Uterus (tissue), 2 donors: Measurements from ENCODE around the gene VAV3.
A peak's percentile ranks its signal among the peaks of the same experiment; 100 is the strongest.

Experiments
- CTCF ChIP-seq, 4 experiments: fragments of 200-600 bp in 2 of 4; fragments of 450-650 bp in 2 of 4; sonication (generic) in 2 of 4; IDR thresholded peaks; one replicate each; pipeline ENCODE4 v1.5.1; 2016 to 2019; ENCODE audit warnings: antibody characterized with exemption in 4 of 4, mild to moderate bottlenecking in 2 of 4, moderate library complexity in 1 of 4
- POLR2A ChIP-seq, 2 donors: fragments of 450-650 bp; IDR thresholded peaks; one replicate each; pipeline ENCODE4 v1.6.1; 2016; ENCODE audit warnings: antibody characterized with exemption in 2 of 2, mild to moderate bottlenecking in 1 of 2, moderate library complexity in 1 of 2

GRCh38 chr1:107529511-107530149, 435.4 kb downstream of the VAV3 start:
- TF ChIP-seq CTCF (IDR thresholded peaks at IDR 0.05) (peak; percentile 53 to 60 (median 58)), POLR2A (IDR thresholded peaks at IDR 0.05) (no peak)
